Mucosa of stomach (tissue), 1 donor: ENCODE results near the gene OPCML.

Experiments
- H3K27me3 ChIP-seq: one replicate; pipeline ENCODE4 v1.7.0; 2013; ENCODE audit warnings: mild to moderate bottlenecking, low read length; ENCODE audit not compliant: control insufficient read depth, insufficient read depth
- H3K36me3 ChIP-seq: one replicate; pipeline ENCODE4 v1.7.0; 2013; ENCODE audit warnings: low read length; ENCODE audit not compliant: control insufficient read depth, insufficient read depth
- H3K4me1 ChIP-seq: one replicate; pipeline ENCODE4 v1.7.0; 2013; ENCODE audit warnings: mild to moderate bottlenecking, low read length; ENCODE audit not compliant: control insufficient read depth, insufficient read depth
- H3K4me3 ChIP-seq: one replicate; pipeline ENCODE4 v1.7.0; 2013; ENCODE audit warnings: low read length
- H3K9ac ChIP-seq: one replicate; pipeline ENCODE4 v1.7.0; 2013; ENCODE audit warnings: mild to moderate bottlenecking, low read length, moderate library complexity
- H3K9me3 ChIP-seq: one replicate; pipeline ENCODE4 v1.7.0; 2013; ENCODE audit warnings: mild to moderate bottlenecking, low read length, moderate library complexity; ENCODE audit not compliant: control insufficient read depth
- donor health status: Pancreatic carcinoma.

The OPCML gene

DNA sequence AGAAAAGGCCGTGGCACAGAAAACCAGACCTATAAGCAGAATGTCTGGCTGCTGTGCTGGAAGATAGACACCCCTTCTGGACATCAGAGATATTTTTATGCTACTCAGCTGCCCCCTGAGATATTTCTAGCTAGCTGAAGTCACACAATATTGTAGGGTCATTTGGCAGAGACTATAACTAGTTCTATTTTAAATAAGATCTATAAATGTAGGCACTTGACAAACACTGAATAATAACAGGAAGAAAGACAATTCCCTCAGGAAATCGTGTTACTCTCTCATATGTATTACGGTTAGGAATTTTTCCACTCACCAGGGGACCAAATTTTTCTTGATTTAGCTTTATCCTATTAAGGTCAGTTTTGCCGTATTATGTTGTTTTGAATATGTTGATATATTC lies 845.4 kb downstream of the OPCML start:
- Histone ChIP-seq H3K9ac (no peak overlapping the region), H3K27me3 (no peaks in the 10 kb centered on the region), H3K9me3 (no peaks in the 10 kb centered on the region), H3K36me3 (no peaks in the 10 kb centered on the region), H3K4me1 (no peaks in the 10 kb centered on the region), H3K4me3 (no peak overlapping the region)

DNA sequence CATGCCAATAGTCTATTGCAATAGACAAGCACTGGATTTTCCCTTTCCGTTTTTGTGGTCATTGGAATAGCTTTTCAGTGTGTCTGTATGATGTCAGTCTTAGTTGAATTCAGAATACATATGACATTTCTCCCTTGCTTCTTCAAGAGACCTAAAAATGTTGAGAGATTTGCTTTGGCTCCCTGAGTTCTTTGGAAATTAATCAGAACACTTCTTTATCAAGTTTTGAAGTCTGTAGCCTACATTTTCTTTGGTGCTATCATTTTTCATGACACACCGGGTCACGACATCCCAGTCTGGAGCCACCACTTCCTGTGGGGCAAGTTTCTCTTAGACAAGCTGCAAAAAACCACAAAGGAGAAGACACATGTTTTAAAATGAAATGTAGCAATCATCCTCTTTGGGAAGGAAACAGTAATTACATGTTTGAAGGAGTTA lies 847.1 kb downstream of the OPCML start:
- H3K9me3 ChIP-seq, result no peaks in the 10 kb centered on the region
- no peaks in the 10 kb centered on the region for H3K27me3 ChIP-seq
- H3K4me1 ChIP-seq, result no peaks in the 10 kb centered on the region
- no peak overlapping the region for H3K4me3 ChIP-seq
- H3K9ac ChIP-seq, result no peak overlapping the region
- H3K36me3 ChIP-seq, result no peaks in the 10 kb centered on the region

DNA sequence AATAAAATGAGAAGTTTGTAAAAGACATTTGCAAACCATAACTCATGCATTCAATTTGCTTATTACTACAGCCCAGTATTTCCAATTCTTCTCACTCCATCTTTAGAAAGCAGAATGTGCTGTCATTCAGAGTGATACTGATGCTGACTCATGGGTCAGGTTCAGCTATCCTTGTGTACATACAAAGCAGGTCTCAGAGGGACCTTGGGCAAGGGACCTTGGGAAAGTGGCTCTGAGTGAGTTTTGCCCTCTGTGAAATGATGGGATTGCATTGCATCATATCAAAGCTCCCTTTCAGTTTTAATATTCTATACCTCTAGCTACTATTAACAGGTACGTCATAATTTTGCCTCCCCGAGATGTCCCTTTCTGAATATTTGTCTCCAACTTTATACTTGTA lies 848.7 kb downstream of the OPCML start:
- H3K36me3 ChIP-seq, result no peaks in the 10 kb centered on the region
- H3K9me3 ChIP-seq, result no peaks in the 10 kb centered on the region
- H3K9ac ChIP-seq, result no peak overlapping the region
- no peak overlapping the region for H3K4me3 ChIP-seq
- no peaks in the 10 kb centered on the region for H3K4me1 ChIP-seq
- H3K27me3 ChIP-seq, result no peaks in the 10 kb centered on the region

DNA sequence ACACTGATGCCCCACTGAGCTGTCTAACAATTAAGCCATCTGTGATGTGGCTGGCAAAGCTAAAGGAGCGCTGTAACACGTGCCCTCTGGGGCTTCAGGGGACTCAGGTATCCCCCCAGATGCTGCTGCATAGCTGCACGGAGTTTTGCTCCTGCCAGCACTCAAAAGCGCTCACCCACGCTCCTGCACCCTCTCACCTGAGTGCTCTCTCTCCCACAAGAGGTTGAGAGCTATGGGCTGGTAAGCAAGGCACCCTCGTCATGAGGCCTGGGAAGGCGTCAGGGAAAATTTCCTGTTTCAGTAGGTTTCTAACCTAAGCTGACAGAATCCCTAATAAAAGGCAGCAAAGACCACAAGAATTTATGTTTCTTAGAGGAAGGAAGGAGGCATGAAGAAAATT lies 850.3 kb downstream of the OPCML start:
- H3K9me3 ChIP-seq, result no peaks in the 10 kb centered on the region
- no peak overlapping the region for H3K4me3 ChIP-seq
- H3K9ac ChIP-seq, result no peak overlapping the region
- H3K27me3 ChIP-seq, result no peaks in the 10 kb centered on the region
- no peaks in the 10 kb centered on the region for H3K4me1 ChIP-seq
- H3K36me3 ChIP-seq, result no peaks in the 10 kb centered on the region

DNA sequence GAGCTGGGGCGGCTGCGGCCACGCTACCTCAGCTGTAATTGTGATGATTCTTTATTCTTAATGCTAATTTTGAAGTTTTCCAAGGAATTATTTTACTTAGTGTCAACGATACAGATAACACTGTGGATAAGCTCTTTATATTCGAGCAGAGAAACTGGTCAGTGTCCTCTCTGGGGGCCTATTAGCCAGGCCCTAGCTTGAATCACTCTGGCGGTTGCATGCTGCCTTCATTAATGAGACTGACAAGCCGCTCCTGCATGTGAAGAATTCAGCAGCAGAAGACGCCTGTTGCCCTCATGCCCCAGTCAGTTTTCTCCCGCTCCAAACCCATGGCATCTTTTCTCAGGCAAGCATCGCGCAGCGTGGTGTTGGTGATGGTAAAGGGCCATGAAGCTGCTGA lies 851.7 kb downstream of the OPCML start:
- H3K9me3 ChIP-seq, result no peaks in the 10 kb centered on the region
- no peak overlapping the region for H3K4me3 ChIP-seq
- no peaks in the 10 kb centered on the region for H3K36me3 ChIP-seq
- H3K9ac ChIP-seq, result no peak overlapping the region
- no peaks in the 10 kb centered on the region for H3K4me1 ChIP-seq
- H3K27me3 ChIP-seq, result no peaks in the 10 kb centered on the region

DNA sequence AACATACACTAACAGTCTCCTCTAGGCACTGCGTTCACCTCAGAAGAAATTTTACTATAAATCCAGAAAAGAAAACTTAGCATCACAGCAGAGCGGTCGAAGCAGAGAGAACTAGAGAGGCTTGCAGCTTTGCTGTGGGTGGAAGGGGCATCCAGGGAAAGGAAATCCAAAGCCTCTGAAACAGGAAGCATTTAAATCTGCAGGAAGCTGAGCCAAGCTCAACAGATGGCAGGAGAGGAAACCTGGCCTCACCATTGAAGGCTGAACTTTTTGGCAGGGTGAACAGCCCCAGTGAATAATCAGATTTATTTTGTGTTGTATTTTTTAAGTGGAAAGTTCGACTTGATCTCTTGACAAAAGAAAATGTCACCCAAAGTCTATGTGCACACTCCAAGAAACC lies 858.1 kb downstream of the OPCML start:
- Histone ChIP-seq H3K4me1 (no peaks in the 10 kb centered on the region), H3K27me3 (no peaks in the 10 kb centered on the region), H3K36me3 (no peaks in the 10 kb centered on the region), H3K9ac (no peak overlapping the region), H3K4me3 (no peak overlapping the region), H3K9me3 (no peaks in the 10 kb centered on the region)

DNA sequence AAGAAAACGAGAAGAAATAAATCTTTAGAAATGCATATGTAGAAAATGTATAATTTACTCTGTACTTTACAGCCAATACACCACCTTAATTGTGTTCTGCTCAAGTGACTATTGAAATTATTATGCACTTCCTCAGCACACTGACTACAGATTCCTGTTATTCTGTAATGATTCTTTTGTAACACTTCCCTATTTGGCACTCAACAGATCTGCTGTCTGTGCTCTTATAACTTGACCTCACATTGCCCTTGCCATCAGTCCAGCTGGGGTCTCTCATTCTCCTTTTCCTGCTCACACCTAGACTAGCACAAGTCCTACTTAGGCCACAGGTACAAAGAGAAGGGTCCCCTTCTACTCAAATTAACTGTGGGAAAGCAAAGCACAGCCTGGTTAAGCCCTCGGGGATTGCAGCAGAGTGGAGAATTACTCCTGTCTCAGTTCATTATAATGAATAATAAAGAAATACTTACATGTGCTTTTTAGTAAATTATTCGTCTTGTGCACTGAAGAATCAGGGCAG lies 860.4 kb downstream of the OPCML start:
- Histone ChIP-seq H3K36me3 (no peaks in the 10 kb centered on the region), H3K27me3 (no peaks in the 10 kb centered on the region), H3K4me1 (no peaks in the 10 kb centered on the region), H3K9ac (no peak overlapping the region), H3K4me3 (no peak overlapping the region), H3K9me3 (no peaks in the 10 kb centered on the region)

DNA sequence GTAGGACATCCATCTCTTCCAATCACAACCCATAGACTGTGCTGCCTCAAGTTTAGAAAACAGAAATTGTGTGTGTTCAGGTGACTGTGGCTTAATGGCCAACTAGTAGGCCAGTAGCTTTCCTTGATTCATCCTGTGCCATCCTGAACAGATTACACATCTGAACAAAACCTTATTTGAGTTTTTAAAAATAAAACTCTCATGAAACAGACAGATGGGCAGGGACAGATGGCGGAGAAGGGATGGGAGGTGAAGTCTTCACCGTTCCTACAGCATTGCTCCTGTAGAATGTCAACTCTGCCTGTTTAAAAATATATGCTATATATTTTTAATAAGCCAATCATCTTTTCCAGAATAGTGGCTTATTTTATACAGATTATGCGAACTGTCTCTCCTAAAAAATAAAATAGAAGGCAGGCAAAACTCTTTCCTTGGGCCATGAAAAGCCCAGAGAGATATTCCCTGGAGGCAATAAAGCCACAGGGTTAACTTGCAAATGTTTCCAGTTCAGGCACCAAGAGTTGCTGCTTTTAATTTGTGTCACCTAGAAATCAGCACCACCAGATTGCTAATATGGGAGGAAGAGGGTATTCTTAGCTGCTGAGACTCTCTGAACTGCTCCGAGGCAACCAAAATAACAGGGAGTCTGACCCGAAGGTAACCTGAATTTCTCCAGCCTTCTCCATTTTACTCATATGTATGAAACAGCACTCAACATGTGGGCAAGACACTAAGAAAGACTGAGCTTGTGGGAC lies 861.2 kb downstream of the OPCML start:
- Histone ChIP-seq H3K4me1 (no peaks in the 10 kb centered on the region), H3K9ac (no peak overlapping the region), H3K4me3 (no peak overlapping the region), H3K9me3 (no peaks in the 10 kb centered on the region), H3K27me3 (no peaks in the 10 kb centered on the region), H3K36me3 (no peaks in the 10 kb centered on the region)

DNA sequence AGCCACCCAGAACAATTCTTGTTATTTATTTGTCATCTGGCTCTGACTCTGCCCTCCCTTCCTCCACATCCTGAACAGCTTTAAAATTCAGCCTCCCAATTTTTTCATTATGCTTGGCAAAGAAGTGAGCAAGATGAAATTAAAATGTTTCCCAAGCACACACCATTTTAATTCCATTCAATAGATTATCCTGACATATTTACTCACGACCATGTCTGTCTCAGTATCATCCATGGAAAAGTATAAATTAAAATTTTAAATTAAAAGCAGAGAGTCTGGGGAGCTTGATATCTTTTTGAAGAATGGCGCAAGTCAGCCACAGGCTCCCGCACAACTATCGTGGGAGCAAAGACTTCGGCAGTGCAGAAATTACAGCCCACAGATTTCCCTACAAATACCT lies 862.4 kb downstream of the OPCML start:
- Histone ChIP-seq H3K9me3 (no peaks in the 10 kb centered on the region), H3K4me3 (no peak overlapping the region), H3K36me3 (no peaks in the 10 kb centered on the region), H3K9ac (no peak overlapping the region), H3K27me3 (no peaks in the 10 kb centered on the region), H3K4me1 (no peaks in the 10 kb centered on the region)

DNA sequence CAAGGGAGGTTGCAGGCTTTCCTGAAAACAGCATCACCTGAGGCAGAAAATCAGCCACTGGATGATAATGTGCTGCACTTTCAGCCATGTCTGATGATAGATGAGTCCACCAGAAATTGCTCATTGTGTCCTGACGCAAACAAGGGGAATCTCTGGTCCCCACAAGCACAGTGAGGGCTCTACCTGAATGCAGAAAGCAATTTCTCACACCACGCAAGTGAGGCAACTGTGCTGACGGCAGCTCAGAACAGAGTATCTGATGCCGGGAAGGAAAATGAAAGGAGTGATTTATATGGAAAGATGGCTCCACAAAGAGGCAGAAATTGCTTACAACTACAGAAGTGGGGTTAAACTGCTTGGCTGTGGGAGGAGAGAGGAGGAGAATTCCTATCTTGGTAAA lies 867.1 kb downstream of the OPCML start:
- no peaks in the 10 kb centered on the region for H3K4me1 ChIP-seq
- no peak overlapping the region for H3K4me3 ChIP-seq
- H3K9ac ChIP-seq, result no peak overlapping the region
- no peaks in the 10 kb centered on the region for H3K9me3 ChIP-seq
- no peaks in the 10 kb centered on the region for H3K27me3 ChIP-seq
- no peaks in the 10 kb centered on the region for H3K36me3 ChIP-seq

DNA sequence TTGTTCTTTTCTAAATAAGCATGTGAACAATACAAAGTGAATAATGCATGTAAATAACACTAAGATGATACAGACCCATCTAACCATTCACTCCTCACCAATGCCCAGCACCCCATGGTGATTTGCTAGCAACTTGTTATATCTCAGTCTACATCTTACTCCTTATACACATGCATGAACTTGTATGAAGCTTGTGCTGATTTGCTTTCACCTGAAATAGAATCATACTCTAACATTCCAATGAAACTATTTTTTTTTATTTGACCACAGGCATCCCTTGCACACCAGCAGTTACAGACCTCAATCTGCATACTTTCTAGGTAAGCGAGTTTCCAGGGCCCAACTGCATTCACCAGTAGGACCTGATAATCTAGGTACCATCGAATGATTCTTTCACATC lies 873.6 kb downstream of the OPCML start:
- Histone ChIP-seq H3K36me3 (no peaks in the 10 kb centered on the region), H3K9ac (no peak overlapping the region), H3K27me3 (no peaks in the 10 kb centered on the region), H3K9me3 (no peaks in the 10 kb centered on the region), H3K4me1 (no peaks in the 10 kb centered on the region), H3K4me3 (no peak overlapping the region)

DNA sequence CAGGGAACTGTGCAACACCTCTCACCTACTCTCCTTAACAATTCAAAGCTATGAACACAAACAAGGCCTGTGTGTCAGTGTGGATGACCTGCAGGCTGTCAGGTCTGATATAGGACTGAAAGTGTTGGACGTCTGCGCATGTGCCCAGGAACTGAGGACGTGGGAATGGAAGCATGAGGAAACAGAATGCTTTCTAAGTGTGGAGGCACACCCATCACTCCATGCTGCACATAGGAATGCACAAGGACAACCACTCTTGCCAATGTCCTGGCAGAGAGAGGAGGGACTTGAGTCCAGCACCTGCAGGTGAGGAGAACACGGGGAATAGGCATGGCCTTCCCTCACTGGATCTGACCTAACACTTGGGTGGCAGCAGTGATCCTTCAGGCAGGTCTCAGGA lies 874.3 kb downstream of the OPCML start:
- no peaks in the 10 kb centered on the region for H3K27me3 ChIP-seq
- no peaks in the 10 kb centered on the region for H3K9me3 ChIP-seq
- H3K36me3 ChIP-seq, result no peaks in the 10 kb centered on the region
- H3K4me1 ChIP-seq, result no peaks in the 10 kb centered on the region
- H3K4me3 ChIP-seq, result no peak overlapping the region
- H3K9ac ChIP-seq, result no peak overlapping the region
